B cell (primary cell): Measurements from ENCODE around the gene PNN.

ENCODE experiments used
- EZH2 ChIP-seq: IDR thresholded peaks from 2 replicates; pipeline ENCODE4 v1.6.1; 2012; ENCODE audit warnings: borderline replicate concordance, low read depth, mild to moderate bottlenecking, moderate library complexity, low read length; ENCODE audit not compliant: insufficient read depth, poor library complexity, severe bottlenecking
- TF ChIP-seq, protein P1 (sequence below): fragments of 200-600 bp; IDR thresholded peaks from one replicate; pipeline ENCODE4 v1.8.0; 2022; ENCODE audit warnings: antibody characterized with exemption, mild to moderate bottlenecking

DNA sequence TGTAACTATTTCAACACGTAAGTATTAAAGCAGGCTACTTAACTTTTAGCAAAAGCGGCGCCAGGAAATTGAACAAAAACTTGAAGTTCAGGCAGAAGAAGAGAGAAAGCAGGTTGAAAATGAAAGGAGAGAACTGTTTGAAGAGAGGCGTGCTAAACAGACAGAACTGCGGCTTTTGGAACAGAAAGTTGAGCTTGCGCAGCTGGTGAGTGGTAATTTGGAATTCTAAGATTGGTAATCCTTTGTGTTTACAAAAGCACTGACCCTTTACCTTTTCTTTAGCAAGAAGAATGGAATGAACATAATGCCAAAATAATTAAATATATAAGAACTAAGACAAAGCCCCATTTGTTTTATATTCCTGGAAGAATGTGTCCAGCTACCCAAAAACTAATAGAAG lies 4.0 kb downstream of the PNN start:
- TF ChIP-seq, protein P1, sequence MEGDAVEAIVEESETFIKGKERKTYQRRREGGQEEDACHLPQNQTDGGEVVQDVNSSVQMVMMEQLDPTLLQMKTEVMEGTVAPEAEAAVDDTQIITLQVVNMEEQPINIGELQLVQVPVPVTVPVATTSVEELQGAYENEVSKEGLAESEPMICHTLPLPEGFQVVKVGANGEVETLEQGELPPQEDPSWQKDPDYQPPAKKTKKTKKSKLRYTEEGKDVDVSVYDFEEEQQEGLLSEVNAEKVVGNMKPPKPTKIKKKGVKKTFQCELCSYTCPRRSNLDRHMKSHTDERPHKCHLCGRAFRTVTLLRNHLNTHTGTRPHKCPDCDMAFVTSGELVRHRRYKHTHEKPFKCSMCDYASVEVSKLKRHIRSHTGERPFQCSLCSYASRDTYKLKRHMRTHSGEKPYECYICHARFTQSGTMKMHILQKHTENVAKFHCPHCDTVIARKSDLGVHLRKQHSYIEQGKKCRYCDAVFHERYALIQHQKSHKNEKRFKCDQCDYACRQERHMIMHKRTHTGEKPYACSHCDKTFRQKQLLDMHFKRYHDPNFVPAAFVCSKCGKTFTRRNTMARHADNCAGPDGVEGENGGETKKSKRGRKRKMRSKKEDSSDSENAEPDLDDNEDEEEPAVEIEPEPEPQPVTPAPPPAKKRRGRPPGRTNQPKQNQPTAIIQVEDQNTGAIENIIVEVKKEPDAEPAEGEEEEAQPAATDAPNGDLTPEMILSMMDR: no peak
- no peak for TF ChIP-seq EZH2
